HCT116 (cell line): ENCODE data around the gene SPIN1. TPM values are rescaled to one million over a fixed set of nuclear protein-coding genes. Genes with fewer than 3 reads are reported as not detected.

Experiments
- ATAC-seq: fragments of 200-7000 bp; cut with Tn5 transposase; 2 replicates; pipeline ENCODE4 v1.9.1; 2020; ENCODE audit warnings: mild to moderate bottlenecking, moderate library complexity
- BruUV-seq: library from RNA; stranded (reverse); fragments of 400-500 nt; replicated peaks from 2 replicates; lab custom pipeline; 2021; lab: Mats Ljungman, UMichigan
- CTCF ChIA-PET: fragments of 300-600 bp; sonication (Branson Sonifier 250); formaldehyde crosslinking; loops from one replicate; lab custom pipeline; 2021; ENCODE audit warnings: antibody characterized with exemption; lab: Charles Lee
- POLR2A ChIA-PET: fragments of 300-600, 350-600 bp; sonication (Branson Sonifier 250); formaldehyde crosslinking; loops from one replicate; lab custom pipeline; 2021; ENCODE audit warnings: antibody characterized with exemption; lab: Charles Lee
- RAD21 ChIA-PET, 2 experiments: fragments of 300-600 bp; sonication (Branson Sonifier 250); formaldehyde crosslinking; loops; one replicate each; lab custom pipeline; 2023; ENCODE audit warnings: low total read pairs in 2 of 2; ENCODE audit not compliant: uncharacterized antibody in 2 of 2, unreplicated experiment in 2 of 2, low non-redundant PET in 1 of 2; lab: Charles Lee
- DNase-seq: peaks from one replicate; pipeline ENCODE4 v3.0.0-alpha.2; 2010; ENCODE audit warnings: low read depth, low spot score
- H2AFZ ChIP-seq: fragments of 200-600 bp; shearing (Covaris generic), sonication (generic); 2 replicates; pipeline ENCODE4 v1.6.1; 2017; ENCODE audit warnings: low read depth, mixed run types, mixed read lengths, antibody characterized with exemption, low read length; ENCODE audit not compliant: poor library complexity, severe bottlenecking
- H3K27ac ChIP-seq: 2 replicates; pipeline ENCODE4 v1.5.1; 2012; ENCODE audit warnings: low read depth, low read length
- H3K27me3 ChIP-seq: fragments of 200-600 bp; sonication (generic); 2 replicates; pipeline ENCODE4 v1.6.1; 2016; ENCODE audit warnings: mixed run types, low read length, mixed read lengths; ENCODE audit not compliant: insufficient read depth
- H3K36me3 ChIP-seq, 2 experiments: fragments of 200-500 bp in 1 of 2; fragments of 200-600 bp in 1 of 2; sonication (Bioruptor generic) in 1 of 2; sonication (generic) in 1 of 2; 2 replicates each; pipeline versions ENCODE4 v1.5.1 to v1.6.1; 2014 to 2016; ENCODE audit warnings: low read length in 2 of 2, inconsistent platforms in 1 of 2, mixed read lengths in 1 of 2, mixed run types in 1 of 2; ENCODE audit not compliant: insufficient read depth in 2 of 2, control insufficient read depth in 1 of 2
- H3K4me1 ChIP-seq, 2 experiments: fragments of 200-600 bp in 1 of 2; sonication (generic) in 1 of 2; 2 replicates each; pipeline versions ENCODE4 v1.5.1 to v1.6.1; 2012 to 2017; ENCODE audit warnings: low read length in 2 of 2, inconsistent platforms in 1 of 2, mild to moderate bottlenecking in 1 of 2, mixed read lengths in 1 of 2, mixed run types in 1 of 2, moderate library complexity in 1 of 2; ENCODE audit not compliant: insufficient read depth in 2 of 2, control insufficient read depth in 1 of 2
- H3K4me2 ChIP-seq: fragments of 200-600 bp; sonication (generic); 2 replicates; pipeline ENCODE4 v1.6.1; 2017; ENCODE audit warnings: mixed run types, low read length, mixed read lengths
- H3K4me3 ChIP-seq, 2 experiments: fragments of 200-600 bp in 1 of 2; sonication (generic) in 1 of 2; replicated peaks in 1 of 2; 2 replicates each; pipeline ENCODE4 v1.5.1; 2011 to 2016; ENCODE audit warnings: low read length in 2 of 2, control low read depth in 1 of 2, low read depth in 1 of 2, mild to moderate bottlenecking in 1 of 2, mixed read lengths in 1 of 2, mixed run types in 1 of 2
- H3K79me2 ChIP-seq: fragments of 200-600 bp; sonication (generic); 2 replicates; pipeline ENCODE4 v1.6.1; 2017; ENCODE audit warnings: mild to moderate bottlenecking, mixed run types, low read length, moderate library complexity, mixed read lengths; ENCODE audit not compliant: insufficient read depth
- H3K9ac ChIP-seq: fragments of 200-600 bp; sonication (generic); 2 replicates; pipeline ENCODE4 v1.6.1; 2016; ENCODE audit warnings: low read length, mixed read lengths
- H3K9me2 ChIP-seq: fragments of 200-600 bp; sonication (generic), shearing (Covaris generic); 2 replicates; pipeline ENCODE4 v1.6.1; 2017; ENCODE audit warnings: mixed run types, mild to moderate bottlenecking, moderate library complexity; ENCODE audit not compliant: insufficient read depth
- H3K9me3 ChIP-seq, 2 experiments: fragments of 200-500 bp in 1 of 2; fragments of 200-600 bp in 1 of 2; sonication (Bioruptor generic) in 1 of 2; sonication (generic) in 1 of 2; 2 replicates each; pipeline ENCODE4 v1.6.1; 2014 to 2017; ENCODE audit warnings: low read length in 2 of 2, mixed read lengths in 2 of 2, inconsistent platforms in 1 of 2, low read depth in 1 of 2, mild to moderate bottlenecking in 1 of 2, mixed run types in 1 of 2, moderate library complexity in 1 of 2; ENCODE audit not compliant: control insufficient read depth in 1 of 2, insufficient read depth in 1 of 2
- H4K20me1 ChIP-seq: fragments of 200-600 bp; sonication (generic), shearing (Covaris generic); 2 replicates; pipeline ENCODE4 v1.6.1; 2017; ENCODE audit warnings: mixed run types, mild to moderate bottlenecking, moderate library complexity; ENCODE audit not compliant: insufficient read depth
- ATF3 ChIP-seq: IDR thresholded peaks from 2 replicates; pipeline ENCODE4 v1.6.1; 2012
- CEBPB ChIP-seq: IDR thresholded peaks from 2 replicates; pipeline ENCODE4 v1.6.1; 2012; ENCODE audit warnings: low read depth
- EZH2 ChIP-seq: fragments of 200-600 bp; sonication (generic); IDR thresholded peaks from 2 replicates; pipeline ENCODE4 v1.6.1; 2017; ENCODE audit warnings: antibody characterized with exemption, mixed run types
- EZH2phosphoT487 ChIP-seq: fragments of 200-600 bp; IDR thresholded peaks from 2 replicates; pipeline ENCODE4 v1.6.1; 2018; ENCODE audit warnings: antibody characterized with exemption, borderline replicate concordance
- JUND ChIP-seq: IDR thresholded peaks from 2 replicates; pipeline ENCODE4 v1.6.1; 2012
- MAX ChIP-seq: IDR thresholded peaks from 2 replicates; pipeline ENCODE4 v1.6.1; 2012
- POLR2A ChIP-seq: IDR thresholded peaks from 2 replicates; pipeline ENCODE4 v1.7.0; 2011; ENCODE audit warnings: borderline replicate concordance; ENCODE audit not compliant: insufficient read depth, insufficient read length; ENCODE audit errors: extremely low read depth
- POLR2AphosphoS5 ChIP-seq: IDR thresholded peaks from 2 replicates; pipeline ENCODE4 v1.6.1; 2011; ENCODE audit warnings: mild to moderate bottlenecking, low read depth, low read length, moderate library complexity
- RAD21 ChIP-seq: IDR thresholded peaks from 2 replicates; pipeline ENCODE4 v1.6.1; 2012; ENCODE audit warnings: low read depth, mild to moderate bottlenecking
- SIN3A ChIP-seq: IDR thresholded peaks from 2 replicates; pipeline ENCODE4 v1.6.1; 2012; ENCODE audit warnings: low read depth
- YY1 ChIP-seq: IDR thresholded peaks from 2 replicates; pipeline ENCODE4 v1.6.1; 2011; ENCODE audit warnings: low read length, low read depth, moderate library complexity, mild to moderate bottlenecking; ENCODE audit not compliant: insufficient replicate concordance; ENCODE audit errors: extremely low read depth
- ZBTB33 ChIP-seq: IDR thresholded peaks from 2 replicates; pipeline ENCODE4 v1.6.1; 2011; ENCODE audit warnings: mild to moderate bottlenecking, low read length, moderate library complexity; ENCODE audit not compliant: insufficient replicate concordance; ENCODE audit errors: extremely low read depth
- ZFX ChIP-seq: fragments of 450-650 bp; IDR thresholded peaks from 2 replicates; pipeline ENCODE4 v1.6.1; 2017
- intact Hi-C: fragments of 100-400 bp; cut with micrococcal nuclease; formaldehyde crosslinking; loops from 2 replicates; pipeline ENCODE4 v1.10.0; 2022
- total RNA-seq: library from RNA; stranded (reverse); gene quantifications from one replicate; pipeline ENCODE4 v1.2.1, GENCODE V29; 2021; ENCODE audit not compliant: unreplicated experiment

The SPIN1 gene
- total RNA-seq, 1 experiment from 2014 or later, result 74.0 TPM

- H3K27me3 ChIP-seq, result no peaks in the 10 kb centered on the region
- ATAC-seq (no peak), DNase-seq (no peak)
- no peaks in the 10 kb centered on the region for H3K4me1 ChIP-seq
- H3K9me2 ChIP-seq, result no peaks in the 10 kb centered on the region
- no peaks in the 10 kb centered on the region for H3K9me3 ChIP-seq
- ChIA-PET RAD21 (no interaction called here), CTCF (no interaction called here), POLR2A (no interaction called here)
- TF ChIP-seq ZFX (no peak), ZBTB33 (no peak), CEBPB (no peak), SIN3A (no peak), EZH2phosphoT487 (no peak), JUND (no peak), POLR2AphosphoS5 (no peak), ATF3 (no peak), RAD21 (no peak), POLR2A (no peak), MAX (no peak), EZH2 (no peak), YY1 (no peak)
- H3K4me2 ChIP-seq, result no peak overlapping the region
- H4K20me1 ChIP-seq, result peaks cover 11% of the 10 kb centered on the region; the same call in 1 of the 2 replicates
- no peak overlapping the region for H3K4me3 ChIP-seq
- H3K36me3 ChIP-seq, result 0 out of 4 replicates have a peak, but pooled peaks cover 0 to 3% of the 10 kb centered on the region in 2 experiments
- no peak overlapping the region for H3K9ac ChIP-seq
- BruUV-seq, result no TSS peak
- no peak overlapping the region for H3K27ac ChIP-seq
- intact Hi-C loops, result no loop called here
- peaks cover 37% of the 10 kb centered on the region for H3K79me2 ChIP-seq
- no peak overlapping the region for H2AFZ ChIP-seq
These were observed 72.5 kb downstream of the SPIN1 start for GRCh38 chr9:88460587-88461332.
